CD14-positive monocyte (primary cell): ENCODE measurements around the gene XIRP2. TPM values are rescaled to one million over a fixed set of nuclear protein-coding genes. Genes with fewer than 3 reads are reported as not detected.

Experiments used
- DNase-seq, 3 donors: peaks; one replicate each; pipeline ENCODE4 v3.0.0-alpha.2; 2011 to 2022
- H2AFZ ChIP-seq: 2 replicates; pipeline ENCODE4 v1.6.0; 2012; ENCODE audit warnings: mild to moderate bottlenecking, low read depth, low read length, inconsistent platforms; ENCODE audit not compliant: insufficient read depth, poor library complexity, severe bottlenecking
- H3K27ac ChIP-seq, 2 donors: 1 replicate in 1 of 2; 2 replicates in 1 of 2; pipeline ENCODE4 v1.5.1; 2012 to 2013; ENCODE audit warnings: low read length in 2 of 2, control low read depth in 1 of 2, inconsistent platforms in 1 of 2, low read depth in 1 of 2, mild to moderate bottlenecking in 1 of 2
- H3K27me3 ChIP-seq, 2 donors: one replicate each; pipeline versions ENCODE4 v1.6.0 to v1.6.1; 2011 to 2013; ENCODE audit warnings: low read length in 2 of 2; ENCODE audit not compliant: control insufficient read depth in 2 of 2, insufficient read depth in 2 of 2
- H3K36me3 ChIP-seq, 2 donors: replicated peaks in 1 of 2; 1 replicate in 1 of 2; 2 replicates in 1 of 2; pipeline versions ENCODE4 v1.5.1 to v1.6.1; 2012 to 2013; ENCODE audit warnings: low read length in 2 of 2, control low read depth in 1 of 2, inconsistent platforms in 1 of 2, mild to moderate bottlenecking in 1 of 2; ENCODE audit not compliant: insufficient read depth in 2 of 2, control insufficient read depth in 1 of 2
- H3K4me1 ChIP-seq, 2 donors: 1 replicate in 1 of 2; 2 replicates in 1 of 2; pipeline versions ENCODE4 v1.5.1 to v1.6.1; 2012 to 2013; ENCODE audit warnings: low read length in 2 of 2, control low read depth in 1 of 2, inconsistent platforms in 1 of 2, mild to moderate bottlenecking in 1 of 2, moderate library complexity in 1 of 2; ENCODE audit not compliant: insufficient read depth in 2 of 2, control insufficient read depth in 1 of 2
- H3K4me2 ChIP-seq: replicated peaks from 2 replicates; pipeline ENCODE3; 2012; ENCODE audit warnings: low read length, moderate library complexity, mild to moderate bottlenecking; ENCODE audit not compliant: poor library complexity, severe bottlenecking; ENCODE audit errors: extremely low read depth
- H3K4me3 ChIP-seq, 3 experiments: fragments of 200-600 bp in 1 of 3; sonication (generic) in 1 of 3; replicated peaks in 1 of 3; 1 replicate in 2 of 3; 2 replicates in 1 of 3; pipeline ENCODE4 v1.5.1; 2011 to 2013; ENCODE audit warnings: low read length in 3 of 3, mild to moderate bottlenecking in 3 of 3, control low read depth in 2 of 3, low read depth in 2 of 3, inconsistent platforms in 1 of 3, moderate library complexity in 1 of 3
- H3K79me2 ChIP-seq: 2 replicates; pipeline ENCODE4 v1.6.0; 2012; ENCODE audit warnings: mild to moderate bottlenecking, control low read depth, inconsistent platforms, low read length, moderate library complexity; ENCODE audit not compliant: insufficient read depth
- H3K9ac ChIP-seq: 2 replicates; pipeline ENCODE4 v1.6.0; 2017; ENCODE audit warnings: low read length, mild to moderate bottlenecking; ENCODE audit not compliant: insufficient read depth, poor library complexity, severe bottlenecking
- H3K9me3 ChIP-seq, 2 donors: replicated peaks in 1 of 2; 1 replicate in 1 of 2; 2 replicates in 1 of 2; pipeline versions ENCODE4 v1.5.1 to v1.6.1; 2012 to 2013; ENCODE audit warnings: low read length in 2 of 2, control low read depth in 1 of 2; ENCODE audit not compliant: control insufficient read depth in 1 of 2, insufficient read depth in 1 of 2
- H4K20me1 ChIP-seq: 2 replicates; pipeline ENCODE4 v1.6.0; 2012; ENCODE audit warnings: mild to moderate bottlenecking, low read length, control low read depth, moderate library complexity; ENCODE audit not compliant: insufficient read depth
- H3K27ac Mint-ChIP-seq, 7 donors: one replicate each; pipeline ENCODE4 v1.8.0; 2020; ENCODE audit warnings: mild to moderate bottlenecking in 7 of 7, mixed read lengths in 7 of 7, moderate library complexity in 6 of 7, inconsistent platforms in 2 of 7
- H3K27me3 Mint-ChIP-seq, 3 donors: one replicate each; pipeline ENCODE4 v1.8.0; 2021 to 2022; ENCODE audit warnings: low read depth in 3 of 3, mild to moderate bottlenecking in 3 of 3, mixed read lengths in 3 of 3, moderate library complexity in 3 of 3, inconsistent platforms in 1 of 3
- H3K36me3 Mint-ChIP-seq, 2 donors: one replicate each; pipeline ENCODE4 v1.8.0; 2020; ENCODE audit warnings: mixed read lengths in 2 of 2, inconsistent platforms in 1 of 2, mild to moderate bottlenecking in 1 of 2
- H3K4me1 Mint-ChIP-seq: one replicate; pipeline ENCODE4 v1.8.0; 2020; ENCODE audit warnings: mild to moderate bottlenecking, mixed read lengths
- H3K4me3 Mint-ChIP-seq, 2 donors: one replicate each; pipeline ENCODE4 v1.8.0; 2020; ENCODE audit warnings: mild to moderate bottlenecking in 2 of 2, mixed read lengths in 2 of 2, moderate library complexity in 1 of 2
- H3K9me3 Mint-ChIP-seq, 7 donors: one replicate each; pipeline ENCODE4 v1.8.0; 2020 to 2022; ENCODE audit warnings: mixed read lengths in 7 of 7, mild to moderate bottlenecking in 6 of 7, moderate library complexity in 6 of 7, inconsistent platforms in 2 of 7
- WGBS: methylation state at CpG from one replicate; pipeline ENCODE4 v1.1.5; 2013; ENCODE audit warnings: missing lambda C conversion rate; ENCODE audit not compliant: insufficient coverage; 5-methylcytosine and 5-hydroxymethylcytosine counted together
- intact Hi-C, 2 donors: fragments of 100-400 bp; cut with micrococcal nuclease; formaldehyde crosslinking; loops; one replicate each; pipeline versions ENCODE4 v1.15.0 to v1.15.1; 2023
- polyA plus RNA-seq, 3 donors: library from polyadenylated mRNA; depleted of rRNA in 1 of 3; unstranded in 2 of 3; stranded (reverse) in 1 of 3; fragments of 300-500 nt in 2 of 3; fragments of >200 nt in 1 of 3; fragmentation: Illumina TruSeq in 2 of 3; gene quantifications; 1 replicate in 2 of 3; 2 replicates in 1 of 3; pipeline ENCODE4 v1.2.3, GENCODE V29; 2012 to 2021
- TF ChIP-seq, protein P1 (sequence below): fragments of 200-600 bp; IDR thresholded peaks from one replicate; pipeline ENCODE4 v1.8.0; 2022; ENCODE audit warnings: antibody characterized with exemption, mild to moderate bottlenecking

Gene XIRP2
- polyA plus RNA-seq, 3 donors = not detected

DNA sequence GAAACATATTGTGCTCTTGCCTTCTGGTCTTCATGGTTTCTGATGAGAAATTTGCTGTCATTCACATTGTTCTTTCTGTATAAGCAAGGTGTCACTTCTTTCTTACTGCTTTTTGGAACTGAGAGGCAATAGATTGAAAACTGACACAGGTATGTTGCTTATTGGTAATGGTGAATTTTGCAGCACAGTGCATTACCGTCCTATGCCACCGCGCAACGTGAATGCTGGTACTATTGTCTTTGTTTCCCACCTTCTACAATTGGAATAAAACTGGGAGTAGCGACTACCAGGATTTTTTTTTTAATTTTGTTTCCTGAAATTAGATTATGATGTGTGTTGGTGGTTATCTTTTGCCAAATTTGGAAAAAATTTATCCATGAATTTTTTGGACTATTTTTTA is 11.4 kb downstream of the XIRP2 start:
- Histone ChIP-seq H3K27me3 (no peaks in the 10 kb centered on the region), H2AFZ (no peak overlapping the region), H3K4me1 (no peaks in the 10 kb centered on the region), H3K9ac (no peak overlapping the region), H3K9me3 (peaks cover 0 to 2% of the 10 kb centered on the region in 2 donors), H3K4me2 (no peak overlapping the region), H4K20me1 (no peaks in the 10 kb centered on the region), H3K79me2 (no peaks in the 10 kb centered on the region), H3K4me3 (no peak overlapping the region), H3K27ac (no peak overlapping the region), H3K36me3 (no peaks in the 10 kb centered on the region)
- Mint-ChIP-seq H3K4me3 (no peak overlapping the region), H3K36me3 (no peaks in the 10 kb centered on the region), H3K4me1 (no peaks in the 10 kb centered on the region), H3K27me3 (no peaks in the 10 kb centered on the region), H3K27ac (no peak overlapping the region), H3K9me3 (peaks cover 0 to 7% (median 3%) of the 10 kb centered on the region in 7 donors)
- TF ChIP-seq, protein P1, sequence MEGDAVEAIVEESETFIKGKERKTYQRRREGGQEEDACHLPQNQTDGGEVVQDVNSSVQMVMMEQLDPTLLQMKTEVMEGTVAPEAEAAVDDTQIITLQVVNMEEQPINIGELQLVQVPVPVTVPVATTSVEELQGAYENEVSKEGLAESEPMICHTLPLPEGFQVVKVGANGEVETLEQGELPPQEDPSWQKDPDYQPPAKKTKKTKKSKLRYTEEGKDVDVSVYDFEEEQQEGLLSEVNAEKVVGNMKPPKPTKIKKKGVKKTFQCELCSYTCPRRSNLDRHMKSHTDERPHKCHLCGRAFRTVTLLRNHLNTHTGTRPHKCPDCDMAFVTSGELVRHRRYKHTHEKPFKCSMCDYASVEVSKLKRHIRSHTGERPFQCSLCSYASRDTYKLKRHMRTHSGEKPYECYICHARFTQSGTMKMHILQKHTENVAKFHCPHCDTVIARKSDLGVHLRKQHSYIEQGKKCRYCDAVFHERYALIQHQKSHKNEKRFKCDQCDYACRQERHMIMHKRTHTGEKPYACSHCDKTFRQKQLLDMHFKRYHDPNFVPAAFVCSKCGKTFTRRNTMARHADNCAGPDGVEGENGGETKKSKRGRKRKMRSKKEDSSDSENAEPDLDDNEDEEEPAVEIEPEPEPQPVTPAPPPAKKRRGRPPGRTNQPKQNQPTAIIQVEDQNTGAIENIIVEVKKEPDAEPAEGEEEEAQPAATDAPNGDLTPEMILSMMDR = no peak
- 100% methylated on average over 4 of the region's 5 CpGs for WGBS
- no peak for DNase-seq
- intact Hi-C loops = no loop called here

DNA sequence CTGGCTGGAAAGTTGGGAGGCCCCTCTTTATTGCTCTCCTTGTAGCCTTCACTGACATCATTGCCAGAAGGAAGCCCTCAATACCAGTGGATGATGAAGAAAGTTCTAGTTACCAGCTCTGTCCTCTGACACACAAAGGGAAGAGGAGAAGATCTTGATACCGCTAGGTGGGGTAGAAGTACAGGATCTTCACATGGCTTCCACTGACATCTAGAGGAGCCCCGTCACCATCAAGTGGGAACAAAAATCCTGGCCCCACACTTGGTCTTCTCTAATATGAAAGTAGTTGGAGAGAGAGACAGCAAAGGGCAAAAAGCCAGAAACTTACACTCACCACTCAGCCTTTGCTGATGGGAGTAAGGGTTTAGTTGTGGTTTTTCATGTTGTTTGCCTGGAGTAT is 12.4 kb downstream of the XIRP2 start:
- Mint-ChIP-seq H3K4me3 (no peak overlapping the region), H3K36me3 (no peaks in the 10 kb centered on the region), H3K9me3 (peaks cover 0 to 7% (median 3%) of the 10 kb centered on the region in 7 donors), H3K27ac (no peak overlapping the region), H3K4me1 (no peaks in the 10 kb centered on the region), H3K27me3 (no peaks in the 10 kb centered on the region)
- TF ChIP-seq, protein P1 = no peak
- Histone ChIP-seq H3K79me2 (no peaks in the 10 kb centered on the region), H3K27ac (no peak overlapping the region), H3K27me3 (no peaks in the 10 kb centered on the region), H3K4me2 (no peak overlapping the region), H3K9ac (no peak overlapping the region), H3K4me1 (no peaks in the 10 kb centered on the region), H4K20me1 (no peaks in the 10 kb centered on the region), H3K36me3 (no peaks in the 10 kb centered on the region), H3K9me3 (peaks cover 0 to 2% of the 10 kb centered on the region in 2 donors), H3K4me3 (no peak overlapping the region), H2AFZ (no peak overlapping the region)
- no peak for DNase-seq
- intact Hi-C loops = no loop called here
- WGBS = no CpG with 5 or more reads among the region's 2 CpGs
